HG02852 (cell line): ENCODE results near the gene TF.
"Not testable (repeated sequence)": the region's sequence is repeated elsewhere in the genome, so short reads cannot be mapped to it uniquely, and the experiment has no call there.

Source experiments
- ATAC-seq: cut with Tn5 transposase; IDR thresholded peaks from one replicate; pipeline ENCODE4 v1.9.1; 2021; ENCODE audit warnings: mild to moderate bottlenecking, moderate library complexity; ENCODE audit not compliant: unreplicated experiment

TF gene

GRCh38 chr3:133763797-133764683, 17.8 kb downstream of the TF start:
- no peak for ATAC-seq

GRCh38 chr3:133765256-133765655, 19.1 kb downstream of the TF start:
- ATAC-seq: no peak

- no peak for ATAC-seq
These were observed 21.4 kb downstream of the TF start for GRCh38 chr3:133767607-133768006.

- ATAC-seq: no peak
These were observed 23.3 kb downstream of the TF start for GRCh38 chr3:133769536-133769935.

- no peak for ATAC-seq
These were observed 27.5 kb downstream of the TF start for GRCh38 chr3:133773732-133774131.

GRCh38 chr3:133775309-133775708, 29.1 kb downstream of the TF start:
- no peak for ATAC-seq

- ATAC-seq: no peak
These were observed 29.6 kb downstream of the TF start for GRCh38 chr3:133775835-133776234.

GRCh38 chr3:133776794-133777438, 30.7 kb downstream of the TF start:
- no peak for ATAC-seq

- no peak for ATAC-seq
These were observed 31.8 kb downstream of the TF start for GRCh38 chr3:133777807-133778568.

- no peak for ATAC-seq
These were observed 33.5 kb downstream of the TF start for GRCh38 chr3:133779626-133780203.

GRCh38 chr3:133780756-133781155, 34.6 kb downstream of the TF start:
- ATAC-seq: not testable (repeated sequence)

- ATAC-seq: no peak
These were observed 35.4 kb downstream of the TF start for GRCh38 chr3:133781570-133781969.

- no peak for ATAC-seq
These were observed 36.3 kb downstream of the TF start for GRCh38 chr3:133782454-133782853.

GRCh38 chr3:133783762-133784161, 37.6 kb downstream of the TF start:
- no peak for ATAC-seq

GRCh38 chr3:133788024-133788423, 41.8 kb downstream of the TF start:
- ATAC-seq: no peak

- ATAC-seq: no peak
These were observed 46.1 kb downstream of the TF start for GRCh38 chr3:133792171-133792763.

- ATAC-seq: no peak
These were observed 51.4 kb downstream of the TF start for GRCh38 chr3:133797396-133798105.

GRCh38 chr3:133799794-133800585, 53.8 kb downstream of the TF start:
- ATAC-seq: no peak

- ATAC-seq: no peak
These were observed 57.3 kb downstream of the TF start for GRCh38 chr3:133803469-133803868.
